Putamen (tissue), 1 donor: Measurements from ENCODE around the gene ARMC7.
"Not testable (repeated sequence)": the region's sequence is repeated elsewhere in the genome, so short reads cannot be mapped to it uniquely, and the experiment has no call there.

Experiments
- DNase-seq: peaks from one replicate; pipeline ENCODE4 v3.0.0-alpha.2; 2016; ENCODE audit warnings: low spot score

Gene ARMC7

DNA sequence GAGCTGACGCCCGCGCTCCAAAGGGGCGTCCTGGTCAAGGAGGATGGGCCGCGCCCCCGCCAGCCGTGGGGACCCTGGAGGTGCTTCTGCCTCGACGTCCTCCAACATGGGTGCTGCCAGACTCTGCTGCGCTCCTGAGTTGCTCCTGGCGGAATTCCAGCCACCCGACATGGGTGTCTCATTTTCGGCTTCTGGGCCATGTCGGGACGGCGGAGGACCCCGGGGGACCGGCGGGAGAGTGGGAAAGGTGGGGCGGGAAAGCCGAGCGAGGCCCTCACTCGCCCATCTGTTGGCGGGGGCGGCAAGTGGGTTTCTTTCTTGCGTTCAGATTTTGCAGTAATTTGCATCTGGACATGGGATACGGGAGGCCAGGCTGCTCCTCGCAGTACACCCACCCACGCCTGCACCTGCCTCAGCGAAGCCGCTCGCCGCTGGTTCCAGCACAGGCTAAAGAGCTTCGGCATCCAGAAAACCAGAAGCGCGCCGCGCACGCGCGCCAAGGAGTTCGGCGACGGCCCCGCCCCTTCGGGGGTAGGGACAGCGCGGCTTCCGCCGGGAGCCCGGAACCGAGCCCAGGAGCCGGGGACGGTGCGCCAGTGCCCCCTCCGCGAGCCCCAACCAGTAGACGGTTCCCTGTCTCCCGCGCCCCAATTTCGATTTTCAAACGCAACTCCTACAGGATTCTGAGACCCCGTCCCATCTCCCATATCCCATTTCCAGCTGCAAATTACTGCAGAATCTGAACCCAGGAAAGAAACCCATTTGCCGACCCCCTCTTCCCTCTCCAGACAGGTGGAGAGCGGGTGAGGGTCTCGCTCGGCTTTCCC is at the start of gene ARMC7:
Gene ARMC7, plus strand, starts transcription at position 563 of the 827 bp plus-strand sequence. CDS start 320 bp downstream, outside the sequence.
- peak; percentile 83 for DNase-seq

DNA sequence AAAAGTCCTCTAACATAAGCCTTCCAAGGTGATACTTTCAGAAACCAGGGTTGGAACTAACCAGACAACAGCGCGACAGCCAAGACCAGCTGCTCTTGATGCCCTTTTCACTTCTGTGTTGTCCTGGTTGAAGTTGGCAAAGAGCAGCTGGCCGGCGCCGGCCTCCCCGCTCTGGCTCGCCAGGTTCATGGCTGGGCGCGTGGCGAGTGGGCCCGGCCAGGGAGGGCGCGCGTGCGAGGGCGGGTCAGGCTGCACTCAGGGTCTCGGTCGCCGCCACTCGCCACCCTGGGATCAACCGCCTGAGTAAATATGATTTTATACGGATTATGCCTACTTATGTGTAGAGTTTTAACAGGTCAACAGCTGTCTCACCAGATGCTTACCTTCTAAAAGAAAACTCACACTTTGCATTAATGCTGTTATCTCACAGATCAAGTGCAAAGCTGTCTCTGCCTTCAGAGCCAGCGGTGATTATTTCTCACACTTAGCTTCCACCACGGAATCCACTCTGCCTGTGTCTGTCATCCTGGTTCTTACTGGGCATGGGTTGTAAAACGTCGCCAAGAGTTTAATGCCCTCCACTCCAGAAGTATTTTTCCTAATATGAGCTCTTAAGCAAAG is 49.2 kb upstream of the ARMC7 start:
- DNase-seq, result no peak

DNA sequence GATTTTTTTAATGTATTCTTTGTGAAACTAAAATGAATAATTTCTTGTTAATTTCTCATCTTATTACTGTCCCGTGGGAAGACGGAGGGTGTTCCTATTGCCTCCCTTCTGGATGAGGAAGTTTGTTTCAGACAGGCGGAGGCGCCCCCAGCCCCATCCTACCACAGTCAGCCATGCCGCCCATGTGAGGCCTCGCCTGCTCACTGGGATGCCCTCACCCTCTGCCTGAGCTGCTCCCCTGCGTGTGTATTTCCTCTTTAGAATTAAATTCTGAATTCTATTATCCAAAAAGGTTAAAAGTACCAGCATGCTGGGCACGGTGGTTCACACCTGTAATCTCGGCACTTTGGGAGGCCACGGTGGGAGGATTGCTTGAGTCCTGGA is 48.7 kb upstream of the ARMC7 start:
- no peak for DNase-seq

DNA sequence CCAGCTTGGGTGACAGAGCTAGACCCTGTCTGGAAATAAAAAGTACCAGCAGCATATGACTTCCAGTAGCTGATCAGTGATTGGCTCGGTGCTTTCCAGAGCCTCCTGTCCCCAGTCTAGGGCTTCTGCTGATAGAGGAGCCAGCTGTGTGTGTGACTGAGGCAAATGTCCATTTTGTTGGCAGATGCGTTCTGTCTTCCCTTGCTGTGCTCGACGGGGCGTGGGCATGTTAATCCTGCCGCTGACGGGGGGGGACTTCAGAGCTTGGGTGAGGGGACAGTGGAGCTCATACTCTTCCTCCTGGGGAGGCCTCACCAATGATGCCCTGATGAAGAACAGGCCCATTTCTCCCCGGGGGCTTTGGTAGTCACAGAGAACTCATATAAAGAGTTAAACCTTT is 48.2 kb upstream of the ARMC7 start:
- DNase-seq, result no peak

DNA sequence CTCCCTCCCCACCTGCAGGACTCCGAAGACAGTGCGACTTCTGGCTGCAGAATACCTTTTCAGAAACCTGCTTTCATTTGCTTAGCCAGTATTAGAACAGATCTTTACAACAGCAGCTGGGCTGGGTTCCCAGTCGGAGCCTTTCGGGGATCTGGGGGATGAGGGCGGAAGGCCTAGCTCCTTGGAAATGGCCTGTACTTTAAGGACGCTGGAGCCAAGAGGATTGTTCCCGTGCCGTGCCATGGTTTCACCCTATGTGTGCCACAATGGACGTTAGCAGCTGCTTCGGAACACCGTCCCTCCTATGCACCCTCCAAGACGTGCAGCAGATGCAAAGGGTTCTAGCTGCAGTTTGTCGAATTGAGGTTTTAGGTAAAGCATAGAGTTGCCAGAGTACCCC is 46.6 kb upstream of the ARMC7 start:
- DNase-seq, result no peak

DNA sequence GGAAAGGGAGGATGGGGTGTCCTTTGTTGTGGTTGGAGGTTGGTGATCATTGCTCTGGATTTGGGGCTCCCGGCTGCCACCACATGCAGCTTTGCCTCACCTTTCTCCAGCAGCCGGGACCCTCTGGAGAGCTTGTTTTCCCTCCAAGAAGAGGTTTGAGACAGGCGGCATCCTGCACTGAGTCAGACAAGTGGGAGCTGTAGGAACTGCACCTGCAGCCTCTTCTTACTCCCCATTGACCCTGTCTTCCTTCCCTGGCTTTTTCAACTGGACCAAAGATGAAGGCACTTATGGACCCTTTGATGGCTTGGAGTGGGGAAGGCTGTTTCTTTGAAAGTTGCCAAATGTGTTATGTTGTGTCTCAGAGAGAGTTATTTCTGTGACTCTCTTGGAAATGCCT is 46.1 kb upstream of the ARMC7 start:
- DNase-seq, result no peak

DNA sequence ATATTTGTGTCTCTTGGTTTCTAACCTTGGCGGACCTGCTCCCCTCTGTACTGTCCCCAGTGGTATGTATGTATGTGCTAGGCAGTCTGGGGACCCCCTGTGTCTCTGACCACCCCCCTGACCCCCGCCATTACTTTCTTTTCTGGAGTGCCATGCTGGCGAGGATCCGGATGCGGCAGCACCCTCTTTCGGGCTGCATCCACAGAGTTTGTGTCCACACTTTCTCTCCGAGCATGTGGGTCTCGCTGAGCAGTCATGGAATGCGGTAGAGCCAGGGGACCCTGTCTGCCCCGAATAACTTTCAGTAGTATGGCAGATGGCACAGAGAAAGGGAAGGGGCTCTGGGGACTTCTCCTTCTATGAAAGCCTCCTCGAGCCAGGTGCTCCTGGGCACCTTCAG is 45.7 kb upstream of the ARMC7 start:
- no peak for DNase-seq

DNA sequence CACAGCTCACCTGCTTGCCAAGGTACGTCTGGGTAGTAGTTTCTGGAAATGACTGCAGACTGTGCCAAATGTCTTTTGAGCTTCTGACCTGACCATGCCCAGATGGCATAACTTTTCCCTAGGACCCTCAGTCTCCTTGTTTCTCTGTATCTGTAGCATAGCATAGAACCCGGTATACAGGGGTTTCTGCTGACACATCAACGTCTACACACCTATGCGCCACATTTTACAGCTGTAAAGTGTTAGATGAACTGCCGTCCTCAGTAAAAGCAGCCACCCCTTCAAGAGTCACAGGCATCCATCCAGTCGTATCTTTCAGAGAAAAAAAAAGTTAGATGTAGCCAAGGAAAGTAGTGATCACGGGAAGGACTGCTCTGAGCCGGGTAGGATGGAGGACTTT is 45.3 kb upstream of the ARMC7 start:
- no peak for DNase-seq

DNA sequence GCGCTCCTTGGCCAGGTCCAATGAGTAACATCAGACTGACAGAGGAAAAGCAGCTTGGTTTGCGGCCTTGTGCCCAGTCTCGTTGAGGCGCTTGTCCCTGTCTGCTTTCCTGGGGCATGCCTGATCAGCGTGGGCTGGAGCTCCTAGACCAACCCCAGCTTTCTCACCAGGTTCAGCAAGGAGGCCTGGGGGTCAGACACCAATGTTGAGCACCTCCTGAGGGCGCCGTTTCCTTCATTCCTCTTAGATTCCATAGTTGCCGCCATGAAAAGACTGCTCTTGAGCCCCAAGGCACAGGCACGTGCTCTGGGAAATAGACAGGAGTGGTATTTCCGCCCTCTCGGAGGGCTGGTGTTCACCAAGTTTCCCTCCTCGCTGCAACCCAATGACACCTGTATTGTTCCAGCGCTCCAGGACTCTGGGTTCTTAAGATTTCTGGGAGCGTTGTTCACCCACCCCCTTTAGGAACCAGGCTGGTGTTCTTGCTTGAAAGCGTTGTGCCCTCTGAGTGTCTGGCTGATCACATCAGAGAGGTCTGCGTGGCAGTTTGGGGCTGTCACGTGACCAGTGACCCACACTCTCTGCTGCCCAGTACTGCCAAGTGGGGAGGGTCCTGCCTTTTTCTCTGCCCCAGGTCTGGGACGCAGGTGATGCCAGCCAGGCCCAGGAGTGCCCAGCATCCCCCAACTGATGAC is 44.8 kb upstream of the ARMC7 start:
- DNase-seq, result no peak

DNA sequence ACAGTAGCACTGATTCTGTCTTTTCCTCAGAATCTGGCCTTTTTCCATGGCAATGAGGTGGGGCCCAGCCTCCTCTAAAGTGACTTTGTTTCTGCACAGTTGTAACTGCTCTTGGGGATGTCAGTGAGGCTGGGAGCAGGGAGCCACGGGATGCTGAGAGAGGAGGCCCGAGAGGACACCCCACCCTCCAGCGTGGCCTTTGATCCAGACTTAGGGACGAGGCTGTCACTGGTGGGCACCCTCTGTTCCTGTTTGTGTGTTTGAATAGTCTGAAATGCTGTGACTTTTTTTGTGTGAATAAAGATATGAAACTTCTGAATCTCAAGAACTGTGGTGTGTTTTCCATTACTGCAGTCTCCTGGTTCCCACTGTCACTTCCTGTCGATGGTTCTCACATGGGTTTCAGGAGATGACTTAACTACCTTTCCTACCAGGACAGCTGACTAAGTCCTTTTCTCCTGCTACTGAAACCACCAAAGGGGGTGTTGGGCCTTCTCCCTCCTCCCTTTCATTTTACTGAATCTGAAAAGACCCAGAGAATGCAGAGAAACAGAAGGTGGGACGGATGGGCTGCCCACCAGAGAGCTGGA is 44.1 kb upstream of the ARMC7 start:
- no peak for DNase-seq

DNA sequence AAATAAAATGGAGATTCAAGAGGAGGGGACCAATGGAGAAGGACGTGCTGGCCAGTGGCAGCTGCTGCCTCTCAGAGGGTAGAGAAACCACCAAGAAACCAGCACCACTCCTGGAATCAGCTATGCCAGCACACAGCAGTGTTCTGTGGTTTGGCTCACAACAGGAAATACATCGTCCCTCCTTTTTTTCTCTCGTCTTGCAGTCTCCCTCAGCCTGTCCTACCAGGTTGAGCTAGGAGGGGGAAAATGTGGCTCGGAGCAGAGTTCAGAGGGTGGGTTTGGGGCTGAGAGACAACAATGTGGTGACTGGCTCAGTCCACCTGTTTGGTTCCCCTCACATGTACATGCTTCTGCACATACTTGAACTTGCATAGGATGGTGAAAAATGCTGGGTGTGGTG is 41.9 kb upstream of the ARMC7 start:
- DNase-seq, result no peak

DNA sequence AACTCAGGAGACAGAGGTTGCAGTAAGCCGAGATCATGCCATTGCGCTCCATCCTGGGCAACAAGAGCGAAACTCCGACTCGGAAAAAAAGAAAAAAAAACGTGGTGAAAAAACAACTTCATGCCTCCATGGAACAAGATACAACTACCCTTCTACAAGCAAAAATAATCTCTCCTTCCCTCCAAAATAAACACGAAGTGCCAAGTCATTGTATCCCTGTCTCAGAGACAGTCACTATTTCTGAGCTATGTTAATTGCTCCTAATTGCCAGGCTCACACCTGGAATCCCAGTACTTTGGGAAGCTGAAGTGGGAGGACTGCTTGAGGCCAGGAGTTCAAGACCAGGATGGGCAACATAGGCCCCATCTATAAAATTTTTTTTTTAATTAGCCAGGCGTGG is 41.0 kb upstream of the ARMC7 start:
- DNase-seq, result no peak

DNA sequence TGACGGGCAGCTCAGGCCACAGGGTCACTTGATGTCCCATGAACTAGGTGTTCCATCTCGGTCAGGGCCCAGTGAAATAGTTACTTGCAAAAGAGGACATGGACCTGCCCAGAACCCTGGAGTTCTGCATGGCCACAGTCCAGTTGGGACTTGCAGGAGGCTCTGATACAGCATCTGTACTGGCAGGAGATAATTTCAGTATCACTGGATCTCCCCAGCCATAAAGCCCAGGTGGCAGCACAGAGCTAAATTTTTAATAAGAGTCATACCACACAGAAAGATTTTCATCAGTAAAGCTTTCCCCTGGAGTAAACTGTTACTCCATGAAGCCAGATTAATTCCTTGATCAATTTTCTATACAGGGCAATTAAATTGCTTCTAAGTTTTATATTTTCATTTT is 40.0 kb upstream of the ARMC7 start:
- DNase-seq, result no peak

DNA sequence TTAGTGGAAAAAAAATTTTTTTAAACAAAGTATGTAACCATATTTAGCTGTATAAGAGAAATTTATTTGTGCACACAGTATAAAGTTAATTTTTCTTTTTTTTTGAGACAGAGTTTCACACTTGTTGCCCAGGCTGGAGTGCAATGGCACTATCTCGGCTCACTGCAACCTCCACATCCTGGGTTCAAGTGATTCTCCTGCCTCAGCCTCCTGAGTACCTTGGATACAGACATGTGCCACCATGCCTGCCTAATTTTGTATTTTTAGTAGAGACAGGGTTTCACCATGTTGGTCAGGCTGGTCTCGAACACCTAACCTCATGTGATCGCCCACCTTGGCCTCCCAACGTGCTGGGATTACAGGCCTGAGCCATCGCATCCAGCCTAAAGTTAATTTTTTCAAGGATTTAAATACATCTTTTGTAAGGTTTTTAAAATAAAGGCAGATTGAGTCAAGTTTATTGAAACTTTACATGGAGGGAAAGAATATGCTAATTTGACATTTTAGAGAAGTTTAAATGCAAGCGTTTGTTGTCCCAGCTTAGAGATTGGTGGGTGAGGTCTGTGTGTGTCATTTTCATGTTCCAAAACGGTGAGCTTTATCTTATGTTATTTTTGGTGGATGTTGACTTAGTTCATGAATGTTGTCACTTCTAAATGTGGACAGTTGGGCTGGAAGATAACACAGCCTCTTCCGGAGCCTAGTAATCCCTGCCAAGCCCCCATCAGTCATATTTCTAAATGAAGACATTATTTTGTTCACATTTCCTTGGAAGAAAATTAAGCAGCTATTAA is 38.1 kb upstream of the ARMC7 start:
- DNase-seq, result not testable (repeated sequence)

DNA sequence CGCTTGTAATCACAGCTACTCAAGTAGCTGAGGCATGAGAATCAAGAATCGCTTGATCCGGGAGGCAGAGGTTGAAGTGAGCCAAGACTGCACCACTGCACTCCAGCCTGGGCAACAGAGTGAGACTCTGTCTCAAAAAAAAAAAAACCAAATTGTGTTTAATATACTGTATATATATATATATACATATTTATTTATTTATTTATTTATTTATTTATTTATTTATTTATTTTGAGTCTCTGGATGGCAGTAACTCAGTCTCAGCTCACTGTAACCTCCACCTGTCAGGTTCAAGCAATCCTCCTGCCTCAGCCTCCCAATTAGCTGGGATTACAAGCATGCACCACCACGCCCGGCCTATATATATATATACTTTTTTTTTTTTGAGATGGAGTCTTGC is 36.9 kb upstream of the ARMC7 start:
- DNase-seq, result not testable (repeated sequence)

DNA sequence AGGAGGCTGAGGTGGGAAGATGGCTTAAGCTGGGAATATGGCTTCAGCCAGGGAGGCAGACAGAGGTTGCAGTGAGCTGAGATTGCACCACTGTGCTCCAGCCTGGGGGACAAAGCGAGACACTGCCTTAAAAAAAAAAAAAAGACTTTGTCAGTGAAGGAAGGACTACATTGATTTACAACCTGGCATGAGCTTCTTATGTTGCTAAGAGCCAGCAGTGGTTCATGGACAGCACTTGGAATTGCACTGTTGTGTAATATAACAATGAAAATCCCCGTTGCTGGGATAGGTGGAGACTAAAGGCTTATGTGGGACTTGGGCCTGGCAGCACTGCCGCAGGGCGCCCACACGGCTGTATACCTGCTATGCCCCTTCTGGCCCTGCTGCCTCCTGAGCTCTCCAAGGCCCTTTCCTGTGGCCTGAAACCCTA is 36.1 kb upstream of the ARMC7 start:
- no peak for DNase-seq

DNA sequence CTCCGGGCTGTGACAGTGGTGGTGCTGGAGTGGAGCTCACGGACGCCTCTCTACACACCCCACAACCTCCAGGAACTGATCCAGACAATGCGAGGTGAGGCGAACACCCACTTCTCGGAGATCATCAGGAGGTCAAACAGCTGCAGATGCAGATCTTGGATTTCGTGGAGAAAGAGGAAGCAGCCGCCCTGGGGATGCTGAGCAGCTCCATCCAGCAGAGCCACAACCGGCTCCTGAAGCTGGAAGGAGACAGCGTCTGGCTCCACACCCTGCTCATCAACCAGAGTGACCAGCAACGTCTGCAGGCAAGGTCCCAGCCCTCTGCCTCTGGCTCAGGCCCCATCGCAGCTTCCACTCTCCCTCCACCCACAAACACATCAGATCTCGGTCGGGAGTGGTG is 35.2 kb upstream of the ARMC7 start:
- DNase-seq, result no peak

DNA sequence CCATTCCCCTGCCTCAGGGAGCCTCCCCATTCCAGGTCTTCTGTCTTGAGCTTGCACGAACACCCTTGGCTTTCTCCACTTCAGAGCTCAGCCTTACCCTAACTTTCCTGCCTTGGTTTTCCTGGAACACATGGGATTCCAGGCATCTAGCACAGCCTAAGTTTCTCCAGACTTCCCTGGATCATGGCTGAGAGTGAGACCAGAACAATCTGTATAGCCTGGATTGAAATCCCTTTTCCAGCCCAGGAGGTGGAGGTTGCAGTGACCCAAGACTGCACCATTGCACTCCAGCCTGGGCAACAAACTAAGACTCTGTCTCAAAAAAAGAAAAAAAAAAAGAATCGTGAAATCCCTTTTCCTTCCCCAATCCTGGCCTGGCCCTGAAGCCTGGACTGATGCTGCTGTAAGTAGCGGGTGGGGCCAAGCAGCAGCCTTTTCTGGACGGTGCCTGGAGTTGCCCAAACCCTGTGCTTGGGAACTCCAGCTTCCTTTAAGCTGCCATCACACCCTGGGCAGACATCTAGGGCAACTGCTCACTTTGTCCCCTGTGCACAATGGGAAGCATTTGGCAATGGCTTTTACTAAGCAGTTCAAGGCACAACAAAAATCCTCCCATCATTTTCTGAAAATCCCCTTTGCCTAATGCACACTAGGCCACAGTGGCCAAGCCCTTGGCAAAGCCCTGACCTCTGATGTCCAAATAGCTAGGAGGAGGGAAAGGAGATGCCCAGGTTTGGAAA is 34.0 kb upstream of the ARMC7 start:
- DNase-seq, result no peak

DNA sequence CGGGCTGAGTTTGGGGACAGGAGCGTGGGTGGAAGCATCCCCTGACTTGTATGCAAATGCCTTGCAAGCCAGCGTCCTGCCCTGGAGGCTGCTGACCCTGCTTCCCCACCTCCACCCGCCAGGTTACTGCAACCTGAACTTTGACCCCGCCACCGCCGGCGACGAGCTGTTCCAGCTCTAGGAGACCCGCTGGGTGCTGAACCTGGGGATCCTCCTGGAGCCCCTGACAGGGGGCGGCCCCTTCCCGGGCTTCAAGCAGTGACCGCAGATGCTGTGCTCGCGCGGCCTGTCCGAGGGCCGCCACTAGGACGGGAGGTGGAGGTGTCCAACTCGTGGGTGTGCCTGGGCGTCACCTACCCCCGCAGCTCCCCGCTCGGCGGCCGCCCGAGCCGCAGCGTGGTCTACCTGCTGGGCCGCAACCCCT is 32.7 kb upstream of the ARMC7 start:
- DNase-seq, result no peak

DNA sequence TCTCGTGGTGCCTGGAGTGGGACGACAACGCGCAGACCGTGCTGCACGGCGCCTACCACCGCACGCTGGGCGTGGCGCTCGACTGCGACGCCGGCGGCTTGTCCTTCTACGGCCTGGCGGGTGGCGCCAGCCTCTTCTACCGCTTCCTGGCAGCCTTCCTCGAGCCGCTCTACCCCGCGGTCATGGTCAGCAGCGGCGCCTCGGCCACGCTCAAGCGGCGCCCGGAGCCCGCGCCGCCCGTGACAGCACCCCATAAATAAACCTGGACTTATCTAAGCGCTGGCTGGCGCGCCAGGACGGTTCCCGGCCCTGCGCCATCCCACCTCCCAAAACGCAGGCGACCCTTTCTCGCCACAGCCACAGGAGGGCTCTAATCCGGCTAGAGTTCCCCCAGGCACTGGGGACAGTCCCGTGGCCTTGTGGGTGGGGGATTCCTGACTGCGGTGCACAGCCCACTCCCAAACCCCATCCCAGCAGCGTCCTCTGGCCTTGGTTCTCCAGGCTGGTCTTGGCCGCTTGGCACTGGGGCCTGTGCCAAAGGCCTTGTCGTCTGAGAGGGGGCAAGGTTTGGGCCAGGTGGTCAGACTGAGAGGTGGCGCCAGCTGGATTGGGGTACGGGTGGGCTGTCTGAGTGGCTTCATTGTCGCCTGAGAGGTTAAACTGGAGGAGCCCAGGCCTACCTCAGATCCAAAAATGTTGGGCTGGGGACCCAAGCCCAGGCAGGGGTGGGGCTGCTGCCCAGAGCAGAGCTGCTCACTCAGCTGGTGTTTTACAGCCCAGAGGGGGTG is 32.1 kb upstream of the ARMC7 start:
- peak; percentile 39 for DNase-seq
